Spleen (tissue), 7 donors: ENCODE data around the gene MAP3K5.

Experiments used
- CTCF ChIP-seq, 11 experiments: fragments of 200-600 bp in 7 of 11; fragments of 450-650 bp in 4 of 11; sonication (generic) in 4 of 11; IDR thresholded peaks in 8 of 11; conservative IDR thresholded peaks in 3 of 11; 1 replicate in 7 of 11; 2 replicates in 4 of 11; pipeline versions ENCODE4 v1.4.0 to v1.8.0; 2016 to 2021; ENCODE audit warnings: antibody characterized with exemption in 11 of 11, inconsistent platforms in 4 of 11, mild to moderate bottlenecking in 1 of 11
- POLR2A ChIP-seq, 3 donors: fragments of 450-650 bp; IDR thresholded peaks; one replicate each; pipeline ENCODE4 v1.5.1; 2017; ENCODE audit warnings: antibody characterized with exemption in 3 of 3, mild to moderate bottlenecking in 1 of 3
- POLR2AphosphoS5 ChIP-seq, 3 donors: sonication (generic); formaldehyde crosslinking; IDR thresholded peaks; one replicate each; pipeline ENCODE4 v1.5.1; 2017; ENCODE audit warnings: antibody characterized with exemption in 3 of 3
- donor health status: DM: no; HTN: no; CAD: no; lungs with moderate emphysema.
- donor health status: DM: no; HTN: no; CAD: no.
- donor health status: DM: no; HTN: no; CAD: no.

GRCh38 chr6:136604928-136605510 is 187.3 kb downstream of the MAP3K5 start:
- TF ChIP-seq POLR2A (IDR thresholded peaks at IDR 0.05) = no peak
- TF ChIP-seq POLR2AphosphoS5 (IDR thresholded peaks at IDR 0.05) = no peak
- no peak for TF ChIP-seq CTCF (IDR thresholded peaks at IDR 0.05 in 8 of 11, conservative IDR thresholded peaks at IDR 0.05 in 3 of 11)
